IMR-90 (cell line): ENCODE results near the gene SFTPB. TPM values are rescaled to one million over a fixed set of nuclear protein-coding genes. Genes with fewer than 3 reads are reported as not detected.
A peak's percentile ranks its signal among the peaks of the same experiment; 100 is the strongest.

ENCODE experiments used
- ATAC-seq: fragments of 200-7000 bp; cut with Tn5 transposase; 2 replicates; pipeline ENCODE4 v1.9.1; 2020; ENCODE audit warnings: low read depth, mild to moderate bottlenecking, moderate library complexity
- BruUV-seq: library from RNA; stranded (reverse); fragments of 400-500 nt; replicated peaks from 2 replicates; lab custom pipeline; 2021; lab: Mats Ljungman, UMichigan
- CTCF ChIA-PET: fragments of 300-600 bp; formaldehyde crosslinking; extraction: SDS; loops from one replicate; lab custom pipeline; 2021; ENCODE audit warnings: antibody characterized with exemption; lab: Yijun Ruan, JAX
- POLR2A ChIA-PET: fragments of 300-600 bp; sonication (Branson Sonifier 250); formaldehyde crosslinking; loops from one replicate; lab custom pipeline; 2022; ENCODE audit warnings: antibody characterized with exemption; ENCODE audit not compliant: unreplicated experiment; lab: Charles Lee
- DNase-seq: peaks from one replicate; pipeline ENCODE4 v3.0.0; 2013
- H2AFZ ChIP-seq: replicated peaks from 2 replicates; pipeline ENCODE3; 2013; ENCODE audit warnings: low read length, mild to moderate bottlenecking; ENCODE audit not compliant: poor library complexity
- H2AK5ac ChIP-seq: 2 replicates; pipeline ENCODE4 v1.6.1; 2013; ENCODE audit warnings: low read depth, low read length, inconsistent platforms
- H2AK9ac ChIP-seq: replicated peaks from 2 replicates; pipeline ENCODE3; 2013; ENCODE audit warnings: mild to moderate bottlenecking, low read depth, low read length, moderate library complexity; ENCODE audit not compliant: poor library complexity
- H2BK120ac ChIP-seq: 2 replicates; pipeline ENCODE4 v1.6.1; 2013; ENCODE audit warnings: low read depth, low read length, inconsistent platforms
- H2BK15ac ChIP-seq: 3 replicates; pipeline ENCODE4 v1.6.1; 2013; ENCODE audit warnings: low read depth, low read length, inconsistent platforms
- H2BK20ac ChIP-seq: 2 replicates; pipeline ENCODE4 v1.6.1; 2013; ENCODE audit warnings: low read depth, mild to moderate bottlenecking, inconsistent platforms, low read length, moderate library complexity
- H2BK5ac ChIP-seq: 2 replicates; pipeline ENCODE4 v1.6.1; 2013; ENCODE audit warnings: mild to moderate bottlenecking, low read depth, low read length, inconsistent platforms; ENCODE audit not compliant: poor library complexity, severe bottlenecking
- H3K14ac ChIP-seq: replicated peaks from 2 replicates; pipeline ENCODE4 v1.6.1; 2013; ENCODE audit warnings: low read depth, low read length, inconsistent platforms
- H3K18ac ChIP-seq: 2 replicates; pipeline ENCODE4 v1.6.1; 2013; ENCODE audit warnings: low read depth, low read length, control low read depth
- H3K23ac ChIP-seq: 2 replicates; pipeline ENCODE4 v1.6.1; 2013; ENCODE audit warnings: low read depth, low read length, inconsistent platforms
- H3K27ac ChIP-seq: 2 replicates; pipeline ENCODE4 v1.5.1; 2013; ENCODE audit warnings: mild to moderate bottlenecking, control low read depth, low read length; ENCODE audit not compliant: insufficient read depth
- H3K27me3 ChIP-seq: 2 replicates; pipeline ENCODE4 v1.6.1; 2013; ENCODE audit warnings: low read length; ENCODE audit not compliant: control insufficient read depth, insufficient read depth
- H3K36me3 ChIP-seq: 2 replicates; pipeline ENCODE4 v1.6.1; 2013; ENCODE audit warnings: low read length, mixed read lengths; ENCODE audit not compliant: control insufficient read depth, insufficient read depth
- H3K4ac ChIP-seq: 2 replicates; pipeline ENCODE4 v1.6.1; 2013; ENCODE audit warnings: low read depth, low read length, inconsistent platforms
- H3K4me1 ChIP-seq: 2 replicates; pipeline ENCODE4 v1.6.1; 2013; ENCODE audit warnings: low read length, mixed read lengths; ENCODE audit not compliant: control insufficient read depth, insufficient read depth
- H3K4me2 ChIP-seq: 2 replicates; pipeline ENCODE4 v1.6.1; 2013; ENCODE audit warnings: low read depth, mild to moderate bottlenecking, control low read depth, low read length, moderate library complexity
- H3K4me3 ChIP-seq: 2 replicates; pipeline ENCODE4 v1.5.1; 2013; ENCODE audit warnings: low read depth, mild to moderate bottlenecking, control low read depth, low read length, moderate library complexity; ENCODE audit not compliant: insufficient read depth
- H3K56ac ChIP-seq: 2 replicates; pipeline ENCODE4 v1.6.1; 2013; ENCODE audit warnings: low read length, inconsistent platforms; ENCODE audit not compliant: insufficient read depth; ENCODE audit errors: extremely low read depth
- H3K79me1 ChIP-seq, 2 experiments: 2 replicates each; pipeline ENCODE4 v1.6.1; 2013; ENCODE audit warnings: low read length in 2 of 2, inconsistent platforms in 1 of 2, low read depth in 1 of 2
- H3K9ac ChIP-seq: 2 replicates; pipeline ENCODE4 v1.6.1; 2013; ENCODE audit warnings: low read depth, low read length, control low read depth
- H3K9me1 ChIP-seq: 2 replicates; pipeline ENCODE4 v1.6.1; 2013; ENCODE audit warnings: low read length, inconsistent platforms; ENCODE audit not compliant: insufficient read depth
- H3K9me3 ChIP-seq: 2 replicates; pipeline ENCODE4 v1.6.1; 2013; ENCODE audit warnings: low read length; ENCODE audit not compliant: control insufficient read depth, insufficient read depth
- H4K20me1 ChIP-seq: 2 replicates; pipeline ENCODE4 v1.6.1; 2013; ENCODE audit warnings: low read length, inconsistent platforms; ENCODE audit not compliant: insufficient read depth
- H4K5ac ChIP-seq: 2 replicates; pipeline ENCODE4 v1.6.1; 2013; ENCODE audit warnings: mild to moderate bottlenecking, low read depth, low read length, control low read depth
- H4K8ac ChIP-seq, 2 experiments: 2 replicates each; pipeline ENCODE4 v1.6.1; 2013; ENCODE audit warnings: low read depth in 2 of 2, low read length in 2 of 2, control low read depth in 1 of 2, inconsistent platforms in 1 of 2
- H4K91ac ChIP-seq: 2 replicates; pipeline ENCODE4 v1.6.1; 2013; ENCODE audit warnings: low read depth, low read length, inconsistent platforms; ENCODE audit not compliant: insufficient read depth
- BHLHE40 ChIP-seq: fragments of 150-350 bp; IDR thresholded peaks from 2 replicates; pipeline ENCODE4 v1.6.1; 2016; ENCODE audit warnings: mild to moderate bottlenecking, low read depth, low read length
- CEBPB ChIP-seq: IDR thresholded peaks from 2 replicates; pipeline ENCODE4 v1.6.1; 2012; ENCODE audit warnings: low read depth, low read length, improper control_type of control experiment
- CHD1 ChIP-seq: IDR thresholded peaks from 2 replicates; pipeline ENCODE4 v1.6.1; 2012; ENCODE audit warnings: low read depth, low read length, improper control_type of control experiment
- MAFK ChIP-seq: IDR thresholded peaks from 2 replicates; pipeline ENCODE4 v1.6.1; 2012; ENCODE audit warnings: low read depth, low read length, improper control_type of control experiment
- MAZ ChIP-seq: IDR thresholded peaks from 2 replicates; pipeline ENCODE4 v1.6.1; 2012; ENCODE audit warnings: low read depth, mild to moderate bottlenecking, low read length, improper control_type of control experiment, moderate library complexity, borderline replicate concordance
- MXI1 ChIP-seq: IDR thresholded peaks from 2 replicates; pipeline ENCODE4 v1.6.1; 2012; ENCODE audit warnings: low read depth, mild to moderate bottlenecking, low read length, moderate library complexity, borderline replicate concordance
- NFE2L2 ChIP-seq: fragments of 150-350 bp; IDR thresholded peaks from 2 replicates; pipeline ENCODE4 v1.6.1; 2016; ENCODE audit warnings: low read depth, mild to moderate bottlenecking, low read length
- RAD21 ChIP-seq: IDR thresholded peaks from 2 replicates; pipeline ENCODE4 v1.6.1; 2012; ENCODE audit warnings: low read length, improper control_type of control experiment
- RCOR1 ChIP-seq: IDR thresholded peaks from 2 replicates; pipeline ENCODE4 v1.6.1; 2012; ENCODE audit warnings: mild to moderate bottlenecking, low read length, improper control_type of control experiment; ENCODE audit not compliant: insufficient replicate concordance
- SMC3 ChIP-seq: fragments of 150-350 bp; IDR thresholded peaks from 2 replicates; pipeline ENCODE4 v1.6.1; 2016; ENCODE audit warnings: low read depth, mild to moderate bottlenecking, antibody characterized with exemption, low read length, moderate library complexity
- WGBS, 2 experiments: methylation state at CpG; one replicate each; pipeline versions ENCODE4 v1.1.5 to v1.1.7; 2013; ENCODE audit warnings: missing lambda C conversion rate in 2 of 2; ENCODE audit not compliant: insufficient read length in 1 of 2; ENCODE audit errors: extremely low coverage in 2 of 2; 5-methylcytosine and 5-hydroxymethylcytosine counted together
- dilution Hi-C: fragments of 300-500 bp; cut with HindIII; formaldehyde crosslinking; loops from one replicate; pipeline ENCODE4 v1.14.3; 2018; ENCODE audit warnings: low sequenced_read_pairs; ENCODE audit not compliant: unreplicated experiment
- in situ Hi-C: fragments of 300-500 bp; cut with MboI; formaldehyde crosslinking; loops from 3 replicates; pipeline ENCODE4 v1.14.3; 2019; ENCODE audit warnings: low sequenced_read_pairs, inconsistent platforms, mixed read lengths
- intact Hi-C: fragments of 100-400 bp; cut with micrococcal nuclease; formaldehyde crosslinking; loops from 2 replicates; pipeline ENCODE4 v1.10.0; 2022
- polyA plus RNA-seq, 3 experiments: library from polyadenylated mRNA; depleted of rRNA; stranded (reverse); fragments of >200 nt; gene quantifications; 2 replicates each; pipeline ENCODE4 v1.2.3, GENCODE V29; 2012; ENCODE audit warnings: low replicate concordance in 1 of 3
- total RNA-seq: library from RNA; depleted of rRNA; stranded (reverse); fragments of >200 nt; gene quantifications from 2 replicates; pipeline ENCODE4 v1.2.3, GENCODE V29; 2012
- TF ChIP-seq, protein P1 (sequence below): fragments of 150-350 bp; IDR thresholded peaks from 2 replicates; pipeline ENCODE4 v1.6.1; 2016; ENCODE audit warnings: low read depth, mild to moderate bottlenecking, low read length, moderate library complexity, borderline replicate concordance
- TF ChIP-seq, protein P2 (sequence below): conservative IDR thresholded peaks from 2 replicates; pipeline ENCODE4 v1.5.1; 2012; ENCODE audit warnings: mild to moderate bottlenecking, low read depth, low read length, improper control_type of control experiment
- TF ChIP-seq, protein P3 (sequence below): fragments of 150-350 bp; IDR thresholded peaks from 2 replicates; pipeline ENCODE4 v1.6.1; 2017; ENCODE audit warnings: mild to moderate bottlenecking, antibody characterized with exemption, low read length, low read depth

Gene SFTPB
- total and polyA plus RNA-seq, 2 of the 4 experiments (the other 2 are of a cell fraction), result not detected

DNA sequence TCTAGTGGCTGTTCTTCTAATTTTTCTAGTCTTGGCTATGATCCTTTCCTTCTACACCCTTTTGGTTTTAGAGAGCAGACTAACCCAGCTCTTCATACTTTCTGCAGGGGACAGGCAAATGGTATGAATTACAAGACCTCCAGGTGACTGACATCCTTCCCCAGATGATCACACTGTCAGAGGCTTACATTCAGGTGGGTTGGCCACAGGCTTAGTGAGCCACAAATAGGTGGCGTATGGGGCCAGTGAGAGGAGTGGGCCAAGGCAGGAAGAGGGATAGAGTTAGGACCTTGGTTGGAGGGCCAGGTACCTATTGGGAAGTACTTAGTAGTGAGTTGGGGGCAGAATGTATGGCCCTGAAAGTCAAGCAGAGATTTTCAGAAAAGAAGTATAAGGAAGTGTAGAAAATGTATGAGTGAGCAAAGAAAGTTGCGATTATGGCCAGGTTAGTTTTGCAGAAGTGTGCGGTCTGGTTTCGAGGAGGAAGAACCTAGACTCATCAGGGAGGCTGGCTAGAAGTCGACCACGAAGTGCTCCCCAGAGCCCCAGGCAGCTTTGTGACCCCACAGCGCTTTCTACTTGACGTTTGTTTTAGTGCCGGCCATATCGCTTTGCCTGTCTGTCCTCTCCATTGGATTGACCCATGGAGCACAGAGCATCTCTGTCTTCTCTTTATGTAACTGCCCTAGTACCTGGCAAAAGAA, 20.0 kb downstream of the SFTPB start:
- H3K4me3 ChIP-seq, result no peak overlapping the region
- peak overlapping the region; percentile 20; the same call in 1 of the 2 replicates for H3K18ac ChIP-seq
- DNase-seq (no peak), ATAC-seq (no peak)
- peaks cover 24% of the 10 kb centered on the region for H3K4me1 ChIP-seq
- in situ Hi-C loops (loop anchor here (5.0 kb wide), 1 partner anchor 59 kb away; no protein-coding TSS in a partner anchor), intact Hi-C loops (loop anchor here (1.0 kb wide), 2 partner anchors 59 to 166 kb away; no protein-coding TSS in a partner anchor), dilution Hi-C loops (no loop called here)
- H4K20me1 ChIP-seq, result peaks cover 14% of the 10 kb centered on the region
- ChIA-PET POLR2A (no interaction called here), CTCF (interaction anchor here (1.1 to 3.9 kb wide), 4 partner anchors 11 to 61 kb away, joined by 5 to 31 read pairs (median 8); no protein-coding TSS in a partner anchor)
- H3K56ac ChIP-seq, result no peak overlapping the region
- no TSS peak for BruUV-seq
- no peak overlapping the region; the same call in 1 of the 2 replicates for H4K5ac ChIP-seq
- peak overlapping the region; percentile 39 for H4K91ac ChIP-seq
- peak overlapping the region; percentile 18; the same call in 1 of the 2 replicates for H2BK20ac ChIP-seq
- peak overlapping the region; percentile 77 for H3K4ac ChIP-seq
- H2AFZ ChIP-seq, result no peak overlapping the region
- WGBS, 2 experiments, result 94% methylated on average over 5 of the region's 10 CpGs; no CpG with 5 or more reads in 1 of the 2 experiments
- no peak overlapping the region for H3K23ac ChIP-seq
- peak overlapping the region; percentile 20 for H3K9ac ChIP-seq
- no peaks in the 10 kb centered on the region for H3K27me3 ChIP-seq
- peaks cover 52% of the 10 kb centered on the region for H3K36me3 ChIP-seq
- peak overlapping the region; percentile 53; the same call in 1 of the 2 replicates for H3K27ac ChIP-seq
- peak overlapping the region; percentile 96 for H2BK5ac ChIP-seq
- no peaks in the 10 kb centered on the region for H3K9me3 ChIP-seq
- peak overlapping the region; percentile 40; the same call in 1 of the 2 replicates for H2AK5ac ChIP-seq
- 0 out of 2 replicates have a peak overlapping the region, but pooled peaks have one; percentile 20 for H3K14ac ChIP-seq
- H4K8ac ChIP-seq, result peak overlapping the region; percentile 67 to 77; a peak in 2 of 4 replicates
- H3K9me1 ChIP-seq, result peaks cover 15% of the 10 kb centered on the region
- peak overlapping the region; percentile 5 for H2AK9ac ChIP-seq
- H2BK120ac ChIP-seq, result peak overlapping the region; percentile 13; the same call in 1 of the 2 replicates
- no peak overlapping the region for H3K4me2 ChIP-seq
- peak overlapping the region; percentile 86; the same call in 2 of the 3 replicates for H2BK15ac ChIP-seq
- peaks cover 14 to 18% of the 10 kb centered on the region in 2 experiments for H3K79me1 ChIP-seq
- TF ChIP-seq RCOR1, result no peak
- TF ChIP-seq MAZ, result no peak
- no peak for TF ChIP-seq CEBPB
- TF ChIP-seq NFE2L2, result no peak
- TF ChIP-seq, protein P1, sequence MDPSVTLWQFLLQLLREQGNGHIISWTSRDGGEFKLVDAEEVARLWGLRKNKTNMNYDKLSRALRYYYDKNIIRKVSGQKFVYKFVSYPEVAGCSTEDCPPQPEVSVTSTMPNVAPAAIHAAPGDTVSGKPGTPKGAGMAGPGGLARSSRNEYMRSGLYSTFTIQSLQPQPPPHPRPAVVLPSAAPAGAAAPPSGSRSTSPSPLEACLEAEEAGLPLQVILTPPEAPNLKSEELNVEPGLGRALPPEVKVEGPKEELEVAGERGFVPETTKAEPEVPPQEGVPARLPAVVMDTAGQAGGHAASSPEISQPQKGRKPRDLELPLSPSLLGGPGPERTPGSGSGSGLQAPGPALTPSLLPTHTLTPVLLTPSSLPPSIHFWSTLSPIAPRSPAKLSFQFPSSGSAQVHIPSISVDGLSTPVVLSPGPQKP, result no peak
- TF ChIP-seq, protein P2, sequence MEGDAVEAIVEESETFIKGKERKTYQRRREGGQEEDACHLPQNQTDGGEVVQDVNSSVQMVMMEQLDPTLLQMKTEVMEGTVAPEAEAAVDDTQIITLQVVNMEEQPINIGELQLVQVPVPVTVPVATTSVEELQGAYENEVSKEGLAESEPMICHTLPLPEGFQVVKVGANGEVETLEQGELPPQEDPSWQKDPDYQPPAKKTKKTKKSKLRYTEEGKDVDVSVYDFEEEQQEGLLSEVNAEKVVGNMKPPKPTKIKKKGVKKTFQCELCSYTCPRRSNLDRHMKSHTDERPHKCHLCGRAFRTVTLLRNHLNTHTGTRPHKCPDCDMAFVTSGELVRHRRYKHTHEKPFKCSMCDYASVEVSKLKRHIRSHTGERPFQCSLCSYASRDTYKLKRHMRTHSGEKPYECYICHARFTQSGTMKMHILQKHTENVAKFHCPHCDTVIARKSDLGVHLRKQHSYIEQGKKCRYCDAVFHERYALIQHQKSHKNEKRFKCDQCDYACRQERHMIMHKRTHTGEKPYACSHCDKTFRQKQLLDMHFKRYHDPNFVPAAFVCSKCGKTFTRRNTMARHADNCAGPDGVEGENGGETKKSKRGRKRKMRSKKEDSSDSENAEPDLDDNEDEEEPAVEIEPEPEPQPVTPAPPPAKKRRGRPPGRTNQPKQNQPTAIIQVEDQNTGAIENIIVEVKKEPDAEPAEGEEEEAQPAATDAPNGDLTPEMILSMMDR, result no peak
- TF ChIP-seq MAFK, result no peak
- no peak for TF ChIP-seq RAD21
- TF ChIP-seq BHLHE40, result no peak
- TF ChIP-seq CHD1, result no peak
- TF ChIP-seq MXI1, result no peak
- no peak for TF ChIP-seq SMC3
- TF ChIP-seq, protein P3, sequence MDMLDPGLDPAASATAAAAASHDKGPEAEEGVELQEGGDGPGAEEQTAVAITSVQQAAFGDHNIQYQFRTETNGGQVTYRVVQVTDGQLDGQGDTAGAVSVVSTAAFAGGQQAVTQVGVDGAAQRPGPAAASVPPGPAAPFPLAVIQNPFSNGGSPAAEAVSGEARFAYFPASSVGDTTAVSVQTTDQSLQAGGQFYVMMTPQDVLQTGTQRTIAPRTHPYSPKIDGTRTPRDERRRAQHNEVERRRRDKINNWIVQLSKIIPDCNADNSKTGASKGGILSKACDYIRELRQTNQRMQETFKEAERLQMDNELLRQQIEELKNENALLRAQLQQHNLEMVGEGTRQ, result no peak
